ENCODE data around the gene CLN6.
"Not testable (repeated sequence)": the region's sequence is repeated elsewhere in the genome, so short reads cannot be mapped to it uniquely, and the experiment has no call there.

Gene CLN6

GRCh38 chr15:68256675-68257450 is 27.3 kb upstream of the CLN6 start:
- peak; percentile 19 to 38 for DNase-seq (ENCODE audit: low read depth in 2 of 2)

GRCh38 chr15:68252925-68253534 is 23.5 kb upstream of the CLN6 start:
- DNase-seq (ENCODE audit: low read depth in 2 of 2) = no peak

GRCh38 chr15:68249058-68249713 is 19.7 kb upstream of the CLN6 start:
- DNase-seq (ENCODE audit: low read depth in 2 of 2) = no peak

- no peak for DNase-seq (ENCODE audit: low read depth in 2 of 2)
Measured at GRCh38 chr15:68244235-68244634, 14.7 kb upstream of the CLN6 start.

- DNase-seq (ENCODE audit: low read depth in 2 of 2) = no peak
Measured at GRCh38 chr15:68241088-68241935, 11.8 kb upstream of the CLN6 start.

- no peak for DNase-seq (ENCODE audit: low read depth in 2 of 2)
Measured at GRCh38 chr15:68239025-68239424, 9.5 kb upstream of the CLN6 start.

GRCh38 chr15:68235022-68235421 is 5.5 kb upstream of the CLN6 start:
- DNase-seq (ENCODE audit: low read depth in 2 of 2) = no peak

GRCh38 chr15:68234520-68234919 is 5.0 kb upstream of the CLN6 start:
- not testable (repeated sequence) for DNase-seq (ENCODE audit: low read depth in 2 of 2)

GRCh38 chr15:68234060-68234459 is 4.5 kb upstream of the CLN6 start:
- no peak for DNase-seq (ENCODE audit: low read depth in 2 of 2)

- DNase-seq (ENCODE audit: low read depth in 2 of 2) = no peak
Measured at GRCh38 chr15:68232937-68233336, 3.4 kb upstream of the CLN6 start.

GRCh38 chr15:68232449-68232848 is 2.9 kb upstream of the CLN6 start:
- no peak for DNase-seq (ENCODE audit: low read depth in 2 of 2)

GRCh38 chr15:68231102-68231818 is 1.7 kb upstream of the CLN6 start:
- no peak for DNase-seq (ENCODE audit: low read depth in 2 of 2)

GRCh38 chr15:68230157-68231100 is 901 bp upstream of the CLN6 start:
- DNase-seq (ENCODE audit: low read depth in 2 of 2) = no peak

- no peak for DNase-seq (ENCODE audit: low read depth in 2 of 2)
Measured at GRCh38 chr15:68228971-68229385, 550 bp downstream of the CLN6 start.

- DNase-seq (ENCODE audit: low read depth in 2 of 2) = no peak
Measured at GRCh38 chr15:68228143-68228970, 1.2 kb downstream of the CLN6 start.

GRCh38 chr15:68227643-68228142 is 1.8 kb downstream of the CLN6 start:
- no peak for DNase-seq (ENCODE audit: low read depth in 2 of 2)

- not testable (repeated sequence) for DNase-seq (ENCODE audit: low read depth in 2 of 2)
Measured at GRCh38 chr15:68225442-68225841, 4.1 kb downstream of the CLN6 start.

GRCh38 chr15:68224546-68225250 is 4.8 kb downstream of the CLN6 start:
- no peak for DNase-seq (ENCODE audit: low read depth in 2 of 2)
